HG02840 (cell line): ENCODE measurements around the gene PDP2.
A peak's percentile ranks its signal among the peaks of the same experiment; 100 is the strongest.

Experiments used
- ATAC-seq: cut with Tn5 transposase; IDR thresholded peaks from one replicate; pipeline ENCODE4 v1.9.1; 2021; ENCODE audit warnings: mild to moderate bottlenecking, moderate library complexity, moderate number of reproducible peaks; ENCODE audit not compliant: unreplicated experiment, low FRiP score

The PDP2 gene

GRCh38 chr16:66880288-66881013 lies at the start of gene PDP2:
TSS of gene PDP2 (plus strand) at chr16:66880515. CDS start at chr16:66884285, 3,770 bp downstream.
- peak; percentile 96 for ATAC-seq

GRCh38 chr16:66832190-66832589 lies 48.1 kb upstream of the PDP2 start:
- no peak for ATAC-seq

GRCh38 chr16:66832661-66833305 lies 47.5 kb upstream of the PDP2 start:
- no peak for ATAC-seq

- ATAC-seq = no peak
Measured at GRCh38 chr16:66834746-66835145, 45.6 kb upstream of the PDP2 start.

GRCh38 chr16:66840883-66841282 lies 39.4 kb upstream of the PDP2 start:
- no peak for ATAC-seq

GRCh38 chr16:66841366-66841765 lies 38.9 kb upstream of the PDP2 start:
- no peak for ATAC-seq

- ATAC-seq = no peak
Measured at GRCh38 chr16:66842765-66843164, 37.5 kb upstream of the PDP2 start.

- no peak for ATAC-seq
Measured at GRCh38 chr16:66843191-66843590, 37.1 kb upstream of the PDP2 start.

- no peak for ATAC-seq
Measured at GRCh38 chr16:66844009-66844341, 36.3 kb upstream of the PDP2 start.

- ATAC-seq = no peak
Measured at GRCh38 chr16:66844342-66845079, 35.8 kb upstream of the PDP2 start, which contains the start of gene CA7. TSS of gene CA7 (plus strand) at chr16:66844414. CDS start at chr16:66844488, 74 bp downstream.

GRCh38 chr16:66845080-66845410 lies 35.3 kb upstream of the PDP2 start:
- no peak for ATAC-seq

- ATAC-seq = no peak
Measured at GRCh38 chr16:66845791-66846221, 34.5 kb upstream of the PDP2 start.

- ATAC-seq = no peak
Measured at GRCh38 chr16:66846266-66846665, 34.0 kb upstream of the PDP2 start.

GRCh38 chr16:66846831-66847230 lies 33.5 kb upstream of the PDP2 start:
- ATAC-seq = no peak

GRCh38 chr16:66847533-66848067 lies 32.7 kb upstream of the PDP2 start:
- ATAC-seq = no peak

- ATAC-seq = no peak
Measured at GRCh38 chr16:66848172-66848571, 32.1 kb upstream of the PDP2 start.

- ATAC-seq = no peak
Measured at GRCh38 chr16:66849021-66849420, 31.3 kb upstream of the PDP2 start.

GRCh38 chr16:66849549-66849948 lies 30.8 kb upstream of the PDP2 start:
- ATAC-seq = no peak

GRCh38 chr16:66850115-66850815 lies 30.1 kb upstream of the PDP2 start:
- no peak for ATAC-seq

- no peak for ATAC-seq
Measured at GRCh38 chr16:66851166-66851964, 28.9 kb upstream of the PDP2 start.
